BJ (cell line): ENCODE results near the gene NAV2. TPM values are rescaled to one million over a fixed set of nuclear protein-coding genes. Genes with fewer than 3 reads are reported as not detected.

Experiments
- CTCF ChIA-PET: fragments of 350-600 bp; formaldehyde crosslinking; extraction: SDS; loops from one replicate; lab custom pipeline; 2021; ENCODE audit warnings: antibody characterized with exemption, inconsistent platforms; lab: Yijun Ruan, JAX
- POLR2A ChIA-PET: fragments of 300-600 bp; sonication (Branson Sonifier 250); formaldehyde crosslinking; extraction: SDS; loops from one replicate; lab custom pipeline; 2021; ENCODE audit warnings: antibody characterized with exemption; lab: Charles Lee
- DNase-seq: peaks from one replicate; pipeline ENCODE4 v3.0.0-alpha.2; 2011; ENCODE audit warnings: low read depth
- H3K27me3 ChIP-seq: 2 replicates; pipeline ENCODE4 v1.6.0; 2011; ENCODE audit warnings: low read length; ENCODE audit not compliant: control insufficient read depth, insufficient read depth
- H3K36me3 ChIP-seq: 2 replicates; pipeline ENCODE4 v1.5.1; 2011; ENCODE audit warnings: low read length; ENCODE audit not compliant: control insufficient read depth, insufficient read depth
- H3K4me3 ChIP-seq: 2 replicates; pipeline ENCODE4 v1.5.1; 2011; ENCODE audit warnings: low read depth, mild to moderate bottlenecking, control low read depth, low read length
- polyA plus RNA-seq: library from polyadenylated mRNA; depleted of rRNA; stranded (reverse); fragments of >200 nt; gene quantifications from 2 replicates; pipeline ENCODE4 v1.2.3, GENCODE V29; 2011
- TF ChIP-seq, protein P1 (sequence below): IDR thresholded peaks from 2 replicates; pipeline ENCODE4 v1.5.1; 2011; ENCODE audit warnings: low read depth, mild to moderate bottlenecking, control low read depth, inconsistent platforms, low read length, moderate library complexity; ENCODE audit not compliant: insufficient read depth

NAV2 gene
- polyA plus RNA-seq, 1 experiment = 6.1 TPM

GRCh38 chr11:20037396-20038153 is 324.9 kb downstream of the NAV2 start:
- CTCF ChIA-PET = interaction anchor here (1.2 to 1.7 kb wide), 2 partner anchors 13 to 73 kb away, joined by 3 to 5 read pairs; no protein-coding TSS in a partner anchor
- no peaks in the 10 kb centered on the region for H3K27me3 ChIP-seq
- H3K4me3 ChIP-seq = no peak overlapping the region
- TF ChIP-seq, protein P1, sequence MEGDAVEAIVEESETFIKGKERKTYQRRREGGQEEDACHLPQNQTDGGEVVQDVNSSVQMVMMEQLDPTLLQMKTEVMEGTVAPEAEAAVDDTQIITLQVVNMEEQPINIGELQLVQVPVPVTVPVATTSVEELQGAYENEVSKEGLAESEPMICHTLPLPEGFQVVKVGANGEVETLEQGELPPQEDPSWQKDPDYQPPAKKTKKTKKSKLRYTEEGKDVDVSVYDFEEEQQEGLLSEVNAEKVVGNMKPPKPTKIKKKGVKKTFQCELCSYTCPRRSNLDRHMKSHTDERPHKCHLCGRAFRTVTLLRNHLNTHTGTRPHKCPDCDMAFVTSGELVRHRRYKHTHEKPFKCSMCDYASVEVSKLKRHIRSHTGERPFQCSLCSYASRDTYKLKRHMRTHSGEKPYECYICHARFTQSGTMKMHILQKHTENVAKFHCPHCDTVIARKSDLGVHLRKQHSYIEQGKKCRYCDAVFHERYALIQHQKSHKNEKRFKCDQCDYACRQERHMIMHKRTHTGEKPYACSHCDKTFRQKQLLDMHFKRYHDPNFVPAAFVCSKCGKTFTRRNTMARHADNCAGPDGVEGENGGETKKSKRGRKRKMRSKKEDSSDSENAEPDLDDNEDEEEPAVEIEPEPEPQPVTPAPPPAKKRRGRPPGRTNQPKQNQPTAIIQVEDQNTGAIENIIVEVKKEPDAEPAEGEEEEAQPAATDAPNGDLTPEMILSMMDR = no peak
- H3K36me3 ChIP-seq = peaks cover 9% of the 10 kb centered on the region
- POLR2A ChIA-PET = no interaction called here
- DNase-seq = no peak

- ChIA-PET CTCF (no interaction called here), POLR2A (no interaction called here)
- Histone ChIP-seq H3K36me3 (peaks cover 9% of the 10 kb centered on the region), H3K4me3 (no peak overlapping the region), H3K27me3 (no peaks in the 10 kb centered on the region)
- TF ChIP-seq, protein P1 = no peak
- no peak for DNase-seq
These were observed 325.8 kb downstream of the NAV2 start for GRCh38 chr11:20038412-20038811.

DNA sequence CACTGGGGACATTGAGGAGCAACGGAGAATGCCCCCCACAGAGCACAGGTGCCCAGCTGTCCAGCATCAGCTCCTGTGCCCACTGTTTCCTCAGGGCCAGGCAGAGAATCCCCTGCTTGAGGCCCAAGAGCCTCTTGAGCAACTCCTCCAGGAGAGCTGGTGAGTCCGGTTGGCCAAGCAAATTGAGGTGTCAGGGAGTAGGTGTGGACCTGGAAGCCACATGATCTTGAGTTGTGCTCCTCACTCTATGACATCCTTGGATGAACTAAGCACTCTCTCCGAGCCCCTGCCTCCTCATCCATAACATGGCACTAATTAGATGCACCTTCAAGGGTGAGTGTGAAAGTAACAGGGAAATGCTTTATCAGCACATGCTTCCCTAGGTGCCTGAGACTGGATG is 326.3 kb downstream of the NAV2 start:
- H3K36me3 ChIP-seq = peaks cover 9% of the 10 kb centered on the region
- ChIA-PET CTCF (no interaction called here), POLR2A (no interaction called here)
- H3K27me3 ChIP-seq = no peaks in the 10 kb centered on the region
- no peak overlapping the region for H3K4me3 ChIP-seq
- DNase-seq = no peak
- TF ChIP-seq, protein P1 = no peak

GRCh38 chr11:20041499-20041898 is 328.9 kb downstream of the NAV2 start:
- DNase-seq = no peak
- H3K4me3 ChIP-seq = no peak overlapping the region
- CTCF ChIA-PET = interaction anchor here (0.9 to 1.7 kb wide), 5 partner anchors 10 to 90 kb away, joined by 3 to 5 read pairs (median 3); no protein-coding TSS in a partner anchor
- H3K36me3 ChIP-seq = peaks cover 16% of the 10 kb centered on the region
- no peaks in the 10 kb centered on the region for H3K27me3 ChIP-seq
- POLR2A ChIA-PET = no interaction called here
- TF ChIP-seq, protein P1 = no peak

- Histone ChIP-seq H3K27me3 (no peaks in the 10 kb centered on the region), H3K4me3 (no peak overlapping the region), H3K36me3 (peaks cover 16% of the 10 kb centered on the region)
- TF ChIP-seq, protein P1 = no peak
- no peak for DNase-seq
- ChIA-PET POLR2A (no interaction called here), CTCF (interaction anchor here (0.6 to 1.7 kb wide), 7 partner anchors 10 to 367 kb away, joined by 3 to 5 read pairs (median 3); no protein-coding TSS in a partner anchor)
These were observed 329.5 kb downstream of the NAV2 start for GRCh38 chr11:20042045-20042639.
